Ishikawa (cell line): Measurements from ENCODE around the gene DRD3.

Source experiments
- CEBPB ChIP-seq: IDR thresholded peaks from 2 replicates; pipeline ENCODE4 v1.6.1; 2012
- CREB1 ChIP-seq: IDR thresholded peaks from 2 replicates; pipeline ENCODE4 v1.6.1; 2012; ENCODE audit warnings: low read depth
- EGR1 ChIP-seq: IDR thresholded peaks from 2 replicates; pipeline ENCODE4 v1.6.1; 2012
- EP300 ChIP-seq: IDR thresholded peaks from 2 replicates; pipeline ENCODE4 v1.6.1; 2012; ENCODE audit warnings: borderline replicate concordance
- FOXM1 ChIP-seq: IDR thresholded peaks from 2 replicates; pipeline ENCODE4 v1.6.1; 2012; ENCODE audit warnings: low read depth, borderline replicate concordance
- NFIC ChIP-seq: IDR thresholded peaks from 2 replicates; pipeline ENCODE4 v1.6.1; 2012
- RAD21 ChIP-seq: IDR thresholded peaks from 2 replicates; pipeline ENCODE4 v1.6.1; 2012; ENCODE audit warnings: low read depth
- REST ChIP-seq: IDR thresholded peaks from 2 replicates; pipeline ENCODE4 v1.6.1; 2012; ENCODE audit warnings: low read depth, mild to moderate bottlenecking
- TAF1 ChIP-seq: IDR thresholded peaks from 2 replicates; pipeline ENCODE4 v1.6.1; 2012; ENCODE audit warnings: low read depth, mild to moderate bottlenecking
- TCF12 ChIP-seq: IDR thresholded peaks from 2 replicates; pipeline ENCODE4 v1.6.1; 2012; ENCODE audit warnings: low read depth
- TEAD4 ChIP-seq: IDR thresholded peaks from 2 replicates; pipeline ENCODE4 v1.6.1; 2012
- YY1 ChIP-seq: IDR thresholded peaks from 2 replicates; pipeline ENCODE4 v1.6.1; 2012; ENCODE audit warnings: low read depth
- ZBTB7A ChIP-seq: IDR thresholded peaks from 2 replicates; pipeline ENCODE4 v1.6.1; 2012; ENCODE audit warnings: low read depth
- TF ChIP-seq, protein P1 (sequence below): IDR thresholded peaks from 2 replicates; pipeline ENCODE4 v1.6.1; 2012
- TF ChIP-seq, protein P2 (sequence below): IDR thresholded peaks from 2 replicates; pipeline ENCODE4 v1.6.1; 2012

Gene DRD3

DNA sequence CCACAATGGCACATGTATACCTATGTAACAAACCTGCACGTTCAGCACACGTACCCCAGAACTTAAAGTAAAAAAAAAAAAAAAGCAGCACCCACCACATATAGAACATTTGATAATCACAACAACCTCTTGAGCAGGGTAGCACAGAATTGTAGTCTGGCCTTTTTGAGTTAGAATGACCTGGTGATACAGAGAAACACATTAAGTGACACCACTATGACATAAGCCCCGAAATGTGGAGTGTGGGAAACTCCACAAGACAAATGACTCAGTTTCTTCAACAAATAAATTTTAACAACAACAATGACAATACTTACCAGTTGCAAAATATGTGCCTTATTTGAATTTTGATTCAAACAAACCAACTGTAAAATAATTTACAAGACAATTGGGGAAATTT lies 46.4 kb downstream of the DRD3 start:
- TF ChIP-seq TCF12 (no peak), NFIC (no peak), CEBPB (no peak), RAD21 (no peak), YY1 (no peak), CREB1 (no peak), EGR1 (no peak), REST (no peak), TEAD4 (no peak), TAF1 (no peak), ZBTB7A (no peak), EP300 (no peak), FOXM1 (no peak)
- TF ChIP-seq, protein P1, sequence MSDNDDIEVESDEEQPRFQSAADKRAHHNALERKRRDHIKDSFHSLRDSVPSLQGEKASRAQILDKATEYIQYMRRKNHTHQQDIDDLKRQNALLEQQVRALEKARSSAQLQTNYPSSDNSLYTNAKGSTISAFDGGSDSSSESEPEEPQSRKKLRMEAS = no peak
- TF ChIP-seq, protein P2, sequence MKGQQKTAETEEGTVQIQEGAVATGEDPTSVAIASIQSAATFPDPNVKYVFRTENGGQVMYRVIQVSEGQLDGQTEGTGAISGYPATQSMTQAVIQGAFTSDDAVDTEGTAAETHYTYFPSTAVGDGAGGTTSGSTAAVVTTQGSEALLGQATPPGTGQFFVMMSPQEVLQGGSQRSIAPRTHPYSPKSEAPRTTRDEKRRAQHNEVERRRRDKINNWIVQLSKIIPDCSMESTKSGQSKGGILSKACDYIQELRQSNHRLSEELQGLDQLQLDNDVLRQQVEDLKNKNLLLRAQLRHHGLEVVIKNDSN = no peak

DNA sequence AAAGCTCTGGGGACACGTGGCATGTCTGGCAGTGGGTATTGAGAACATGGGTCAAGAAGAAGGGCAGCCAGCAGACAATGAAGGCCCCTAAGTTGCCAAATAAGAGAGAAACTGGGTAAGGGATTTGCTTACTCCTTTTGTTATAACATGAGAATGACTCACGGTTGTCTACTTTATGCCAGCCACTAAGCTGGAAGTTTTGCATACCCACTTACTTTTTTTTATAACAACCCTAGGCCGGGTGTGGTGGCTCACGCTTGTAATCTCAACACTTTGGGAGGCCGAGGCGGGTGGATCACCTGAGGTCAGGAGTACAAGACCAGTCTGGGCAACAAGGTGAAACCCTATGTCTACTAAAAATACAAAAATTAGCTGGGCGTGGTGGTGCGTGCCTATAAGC lies 50.0 kb downstream of the DRD3 start:
- TF ChIP-seq, protein P2 = no peak
- no peak for TF ChIP-seq TCF12
- no peak for TF ChIP-seq CEBPB
- no peak for TF ChIP-seq EGR1
- no peak for TF ChIP-seq TAF1
- TF ChIP-seq, protein P1 = no peak
- TF ChIP-seq EP300 = no peak
- TF ChIP-seq YY1 = no peak
- no peak for TF ChIP-seq CREB1
- TF ChIP-seq NFIC = no peak
- TF ChIP-seq FOXM1 = no peak
- no peak for TF ChIP-seq REST

DNA sequence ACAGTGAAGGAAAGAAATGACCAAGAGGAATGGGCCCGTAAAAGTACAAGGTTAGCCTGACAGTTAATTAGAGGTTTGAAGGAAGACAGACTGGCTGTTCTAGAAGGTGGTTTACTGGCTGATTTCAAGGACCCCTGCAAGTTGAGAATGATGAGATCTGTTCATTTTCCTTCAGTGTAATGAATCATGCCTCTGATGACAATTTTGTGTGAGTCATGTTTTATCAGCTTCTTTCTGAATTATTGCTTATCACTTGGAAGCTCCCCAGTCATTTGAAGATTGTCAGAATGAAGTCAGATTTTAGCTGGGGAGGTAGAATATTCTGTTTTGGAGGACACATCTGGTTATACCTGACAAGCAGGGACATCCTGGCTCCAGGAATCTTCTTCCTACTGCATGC lies 50.6 kb downstream of the DRD3 start:
- no peak for TF ChIP-seq CREB1
- no peak for TF ChIP-seq ZBTB7A

DNA sequence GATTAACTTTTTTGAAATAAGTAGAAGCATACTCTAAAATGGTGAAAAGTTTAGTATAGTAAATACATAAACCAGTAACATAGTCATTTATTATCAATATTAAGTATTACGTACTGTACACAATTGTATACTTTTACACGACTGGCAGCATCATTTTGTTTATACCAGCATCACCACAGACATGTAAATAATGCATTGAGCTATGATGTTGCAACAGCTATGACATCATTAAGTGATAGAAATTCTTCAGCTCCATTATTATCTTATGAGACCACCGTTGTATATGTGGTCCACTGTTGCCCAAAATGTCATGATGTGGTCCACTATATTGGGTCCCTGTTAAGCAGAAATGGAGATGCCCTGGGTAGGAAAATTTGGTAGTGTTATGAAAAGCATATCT lies 51.3 kb downstream of the DRD3 start:
- no peak for TF ChIP-seq RAD21
- TF ChIP-seq, protein P2 = no peak
- TF ChIP-seq NFIC = no peak
- no peak for TF ChIP-seq EGR1
- TF ChIP-seq REST = no peak
- no peak for TF ChIP-seq TCF12

GRCh38 chr3:114126461-114126860 lies 52.4 kb downstream of the DRD3 start:
- TF ChIP-seq FOXM1 (no peak), NFIC (no peak), CREB1 (no peak), RAD21 (no peak), EP300 (no peak), ZBTB7A (no peak), EGR1 (no peak)
- TF ChIP-seq, protein P2 = no peak
